ENCODE results near the gene PLD2.

DNA sequence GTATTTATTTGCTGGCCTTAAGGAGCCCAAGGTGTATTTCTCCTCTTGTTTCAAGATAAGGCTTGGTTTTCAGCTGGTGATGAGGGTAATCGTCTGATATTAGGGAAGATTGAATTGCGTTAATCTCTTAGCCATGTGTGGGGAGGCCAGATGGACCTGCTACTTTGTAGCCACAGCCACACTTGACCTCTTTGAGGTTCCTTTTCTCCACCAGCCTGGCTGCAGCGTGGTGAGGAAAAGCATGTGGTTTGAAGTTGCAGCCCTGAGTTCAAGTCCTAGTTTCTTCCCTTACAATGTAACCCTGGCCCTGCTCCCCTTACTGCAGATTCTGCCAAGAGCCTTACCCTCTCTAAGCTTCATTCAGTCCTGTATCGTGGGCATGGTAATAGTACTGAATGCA lies 29.3 kb downstream of the PLD2 start:
- TF ChIP-seq, protein P1, sequence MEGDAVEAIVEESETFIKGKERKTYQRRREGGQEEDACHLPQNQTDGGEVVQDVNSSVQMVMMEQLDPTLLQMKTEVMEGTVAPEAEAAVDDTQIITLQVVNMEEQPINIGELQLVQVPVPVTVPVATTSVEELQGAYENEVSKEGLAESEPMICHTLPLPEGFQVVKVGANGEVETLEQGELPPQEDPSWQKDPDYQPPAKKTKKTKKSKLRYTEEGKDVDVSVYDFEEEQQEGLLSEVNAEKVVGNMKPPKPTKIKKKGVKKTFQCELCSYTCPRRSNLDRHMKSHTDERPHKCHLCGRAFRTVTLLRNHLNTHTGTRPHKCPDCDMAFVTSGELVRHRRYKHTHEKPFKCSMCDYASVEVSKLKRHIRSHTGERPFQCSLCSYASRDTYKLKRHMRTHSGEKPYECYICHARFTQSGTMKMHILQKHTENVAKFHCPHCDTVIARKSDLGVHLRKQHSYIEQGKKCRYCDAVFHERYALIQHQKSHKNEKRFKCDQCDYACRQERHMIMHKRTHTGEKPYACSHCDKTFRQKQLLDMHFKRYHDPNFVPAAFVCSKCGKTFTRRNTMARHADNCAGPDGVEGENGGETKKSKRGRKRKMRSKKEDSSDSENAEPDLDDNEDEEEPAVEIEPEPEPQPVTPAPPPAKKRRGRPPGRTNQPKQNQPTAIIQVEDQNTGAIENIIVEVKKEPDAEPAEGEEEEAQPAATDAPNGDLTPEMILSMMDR (IDR thresholded peaks at IDR 0.05; ENCODE audit: low read depth, low read length, poor library complexity, severe bottlenecking): no peak
- no peak for TF ChIP-seq EZH2phosphoT487 (IDR thresholded peaks at IDR 0.05; ENCODE audit: borderline replicate concordance, low read length)

All from DOHH2 (cell line).